ENCODE results near the gene LDLRAD3. TPM values are rescaled to one million over a fixed set of nuclear protein-coding genes. Genes with fewer than 3 reads are reported as not detected.

Gene LDLRAD3
- polyA plus RNA-seq, 1 donor, result 20.4 TPM

GRCh38 chr11:36271794-36272407 is 328.0 kb downstream of the LDLRAD3 start:
- no peak for DNase-seq (ENCODE audit: low read depth)

- DNase-seq (ENCODE audit: low read depth), result no peak
Observed at GRCh38 chr11:36273110-36273509, 329.2 kb downstream of the LDLRAD3 start.

GRCh38 chr11:36274414-36274813 is 330.6 kb downstream of the LDLRAD3 start:
- no peak for DNase-seq (ENCODE audit: low read depth)

- no peak for DNase-seq (ENCODE audit: low read depth)
Observed at GRCh38 chr11:36278531-36279282, 334.8 kb downstream of the LDLRAD3 start.

- no peak for DNase-seq (ENCODE audit: low read depth)
Observed at GRCh38 chr11:36280531-36280930, 336.7 kb downstream of the LDLRAD3 start.

Measured in forelimb muscle (tissue), 1 donor.